Thyroid gland (tissue), 4 donors: ENCODE results near the gene BCAS3.

Experiments used
- CTCF ChIP-seq, 6 experiments: fragments of 200-600 bp in 3 of 6; fragments of 450-650 bp in 3 of 6; sonication (generic) in 3 of 6; IDR thresholded peaks; one replicate each; pipeline ENCODE4 v1.5.1; 2016 to 2019; ENCODE audit warnings: antibody characterized with exemption in 6 of 6, mild to moderate bottlenecking in 2 of 6, inconsistent platforms in 1 of 6, moderate library complexity in 1 of 6
- POLR2A ChIP-seq, 2 donors: fragments of 450-650 bp; IDR thresholded peaks; one replicate each; pipeline ENCODE4 v1.6.1; 2017; ENCODE audit warnings: antibody characterized with exemption in 2 of 2, mild to moderate bottlenecking in 2 of 2, moderate library complexity in 1 of 2

DNA sequence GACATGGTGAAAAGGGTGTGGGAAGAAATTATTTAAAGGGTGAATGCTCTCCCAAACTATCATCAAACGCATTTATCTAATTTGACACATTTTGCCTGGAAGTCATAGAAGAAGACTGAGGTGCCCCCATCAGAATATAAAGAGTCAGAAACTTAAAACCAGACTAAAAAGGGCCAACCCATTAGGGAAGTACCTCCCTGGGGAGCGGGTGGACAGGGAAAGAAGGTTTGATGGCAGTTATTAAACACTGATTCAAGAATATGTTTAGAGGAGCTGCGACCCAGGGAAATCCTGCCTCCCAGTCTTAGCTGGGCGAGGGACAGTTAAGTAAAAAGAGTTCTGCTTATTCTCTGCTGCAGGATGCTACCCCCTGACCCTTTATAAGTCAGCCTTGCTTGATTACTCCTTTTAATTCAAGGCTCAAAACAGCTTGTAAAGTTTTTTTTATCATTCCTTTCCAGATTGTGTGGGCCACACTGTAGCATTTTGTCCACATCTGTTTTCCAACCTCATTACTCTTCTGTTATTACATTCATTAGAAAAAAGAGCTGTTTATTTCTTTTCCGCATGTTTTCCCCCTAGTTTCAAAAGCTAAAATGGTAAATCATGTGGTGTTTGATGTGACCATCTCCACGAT, 583.5 kb downstream of the BCAS3 start:
- no peak for TF ChIP-seq CTCF (IDR thresholded peaks at IDR 0.05)
- no peak for TF ChIP-seq POLR2A (IDR thresholded peaks at IDR 0.05)
